Measurements from ENCODE around the gene LMBRD2.

The LMBRD2 gene

DNA sequence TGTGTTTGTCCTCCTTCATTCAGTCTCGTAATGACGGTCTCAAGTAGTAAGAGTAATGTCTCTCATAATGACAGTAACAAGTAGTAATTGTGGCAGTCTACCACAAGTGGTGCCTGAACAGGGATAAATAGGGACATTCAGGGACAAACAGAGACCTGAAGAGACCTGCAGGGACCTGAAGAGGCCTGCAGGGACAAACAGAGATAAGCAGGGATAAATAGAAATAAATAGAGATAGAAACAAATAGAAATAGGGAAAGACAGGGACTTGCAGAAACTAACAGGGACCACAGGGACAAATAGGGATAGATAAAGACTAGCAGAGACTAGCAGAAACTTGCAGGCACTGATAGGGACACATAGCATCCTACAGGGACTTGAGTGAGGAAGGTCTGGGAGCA lies 92.9 kb downstream of the LMBRD2 start:
- TF ChIP-seq, protein P1, sequence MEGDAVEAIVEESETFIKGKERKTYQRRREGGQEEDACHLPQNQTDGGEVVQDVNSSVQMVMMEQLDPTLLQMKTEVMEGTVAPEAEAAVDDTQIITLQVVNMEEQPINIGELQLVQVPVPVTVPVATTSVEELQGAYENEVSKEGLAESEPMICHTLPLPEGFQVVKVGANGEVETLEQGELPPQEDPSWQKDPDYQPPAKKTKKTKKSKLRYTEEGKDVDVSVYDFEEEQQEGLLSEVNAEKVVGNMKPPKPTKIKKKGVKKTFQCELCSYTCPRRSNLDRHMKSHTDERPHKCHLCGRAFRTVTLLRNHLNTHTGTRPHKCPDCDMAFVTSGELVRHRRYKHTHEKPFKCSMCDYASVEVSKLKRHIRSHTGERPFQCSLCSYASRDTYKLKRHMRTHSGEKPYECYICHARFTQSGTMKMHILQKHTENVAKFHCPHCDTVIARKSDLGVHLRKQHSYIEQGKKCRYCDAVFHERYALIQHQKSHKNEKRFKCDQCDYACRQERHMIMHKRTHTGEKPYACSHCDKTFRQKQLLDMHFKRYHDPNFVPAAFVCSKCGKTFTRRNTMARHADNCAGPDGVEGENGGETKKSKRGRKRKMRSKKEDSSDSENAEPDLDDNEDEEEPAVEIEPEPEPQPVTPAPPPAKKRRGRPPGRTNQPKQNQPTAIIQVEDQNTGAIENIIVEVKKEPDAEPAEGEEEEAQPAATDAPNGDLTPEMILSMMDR (IDR thresholded peaks at IDR 0.05; ENCODE audit: low read depth, low read length): no peak
- no peak for DNase-seq (ENCODE audit: extremely low read depth, low read depth)

DNA sequence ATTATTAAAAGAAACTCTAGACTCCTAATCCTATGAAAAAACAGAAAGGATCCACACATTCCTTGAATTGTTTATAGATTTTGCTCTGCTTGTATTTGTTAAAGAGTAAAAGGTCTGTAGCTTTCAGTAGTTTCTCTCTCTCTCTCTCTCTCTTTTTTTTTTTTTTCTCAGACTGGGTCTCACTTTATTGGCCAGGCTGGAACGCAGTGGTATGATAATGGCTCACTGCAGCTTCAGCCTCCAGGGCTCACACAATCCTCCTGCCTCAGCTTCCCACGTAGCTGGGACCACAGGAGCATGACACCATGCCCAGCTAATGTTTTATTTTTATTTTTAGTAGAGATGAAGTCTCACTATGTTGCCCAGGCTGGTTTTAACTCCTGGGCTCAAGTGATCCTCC lies 94.3 kb downstream of the LMBRD2 start:
- no peak for DNase-seq (ENCODE audit: extremely low read depth, low read depth)
- TF ChIP-seq, protein P1 (IDR thresholded peaks at IDR 0.05; ENCODE audit: low read depth, low read length): no peak

DNA sequence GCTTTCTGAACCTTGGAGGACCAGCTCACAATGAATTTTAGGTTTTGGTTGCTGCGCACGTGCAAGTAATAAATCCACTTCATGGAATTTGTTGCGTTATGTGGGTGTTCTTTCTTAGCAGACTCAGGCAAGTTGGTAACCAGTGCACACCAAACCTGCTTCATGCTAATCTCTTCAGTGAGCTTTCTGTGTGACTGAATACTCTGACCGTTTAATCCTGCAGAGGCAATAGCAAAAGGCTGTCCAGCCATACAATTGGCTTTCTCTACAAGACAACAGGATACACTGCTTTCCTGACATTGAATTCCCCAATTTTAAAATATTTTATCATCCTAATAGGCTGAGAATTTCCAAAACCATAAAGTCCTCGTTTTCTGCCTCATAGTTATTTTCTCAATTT lies 95.3 kb downstream of the LMBRD2 start:
- no peak for DNase-seq (ENCODE audit: extremely low read depth, low read depth)
- TF ChIP-seq, protein P1 (IDR thresholded peaks at IDR 0.05; ENCODE audit: low read depth, low read length): no peak

DNA sequence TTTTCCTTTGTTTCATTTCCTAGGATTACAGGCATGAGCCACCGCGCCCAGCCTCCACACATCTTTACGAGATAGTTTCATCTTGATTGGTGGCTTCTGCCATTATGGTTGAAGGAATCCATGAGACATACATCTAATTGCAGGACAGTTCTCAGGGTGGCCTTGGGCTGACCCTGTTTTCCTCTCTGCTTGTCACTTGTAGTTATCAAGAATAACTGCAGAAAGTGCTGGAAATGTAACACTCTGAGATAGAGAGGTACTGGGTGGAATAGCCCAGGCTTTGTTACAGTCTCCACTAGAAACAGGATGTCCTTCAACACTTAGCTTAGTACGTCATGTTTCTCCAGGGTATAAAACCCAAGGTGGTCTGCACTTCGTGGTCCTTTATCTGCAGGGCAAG lies 95.7 kb downstream of the LMBRD2 start:
- TF ChIP-seq, protein P1 (IDR thresholded peaks at IDR 0.05; ENCODE audit: low read depth, low read length): no peak
- DNase-seq (ENCODE audit: extremely low read depth, low read depth): no peak

DNA sequence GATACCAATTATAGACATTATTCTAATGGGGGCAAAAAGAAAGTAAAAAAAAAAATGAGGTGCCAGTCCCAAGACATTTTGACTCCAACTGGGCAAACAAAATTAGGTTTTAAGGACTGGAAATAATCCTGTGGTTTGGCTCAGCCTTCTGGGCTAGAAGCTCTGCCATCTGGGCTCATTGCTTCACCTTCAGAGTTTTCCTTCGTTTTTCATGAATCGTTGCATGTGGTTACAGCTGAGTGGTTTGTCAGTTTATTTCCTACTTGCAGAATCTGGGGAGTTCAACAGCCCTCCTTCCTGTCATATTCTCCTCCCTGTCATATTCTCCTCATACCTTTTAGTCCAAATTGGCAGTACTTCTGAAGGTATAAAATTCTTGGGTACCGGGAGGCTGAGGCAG lies 97.0 kb downstream of the LMBRD2 start:
- TF ChIP-seq, protein P1 (IDR thresholded peaks at IDR 0.05; ENCODE audit: low read depth, low read length): no peak

DNA sequence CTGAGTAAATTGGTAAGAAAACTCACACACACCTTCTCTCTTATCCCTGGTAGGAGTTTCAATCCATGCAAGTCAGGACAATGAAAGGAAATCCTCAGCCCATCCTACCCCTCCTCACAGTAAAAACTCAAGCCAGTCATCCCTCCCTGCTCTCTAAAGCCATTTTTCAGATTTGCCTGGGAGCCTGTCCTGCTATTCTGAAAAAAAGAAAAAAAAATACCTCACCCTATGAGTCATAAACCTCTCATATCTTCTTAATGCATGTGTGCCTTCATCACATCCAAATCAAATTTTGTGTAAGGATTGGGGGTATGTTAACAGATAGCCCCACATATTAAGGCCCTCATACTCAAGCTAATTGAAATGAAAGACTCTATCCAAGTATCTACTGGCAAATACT lies 99.1 kb downstream of the LMBRD2 start:
- no peak for DNase-seq (ENCODE audit: extremely low read depth, low read depth)
- TF ChIP-seq, protein P1 (IDR thresholded peaks at IDR 0.05; ENCODE audit: low read depth, low read length): no peak

More for the DNA sequence above, 97.0 kb downstream of the LMBRD2 start:
- no peak for DNase-seq (ENCODE audit: extremely low read depth, low read depth)

DNA sequence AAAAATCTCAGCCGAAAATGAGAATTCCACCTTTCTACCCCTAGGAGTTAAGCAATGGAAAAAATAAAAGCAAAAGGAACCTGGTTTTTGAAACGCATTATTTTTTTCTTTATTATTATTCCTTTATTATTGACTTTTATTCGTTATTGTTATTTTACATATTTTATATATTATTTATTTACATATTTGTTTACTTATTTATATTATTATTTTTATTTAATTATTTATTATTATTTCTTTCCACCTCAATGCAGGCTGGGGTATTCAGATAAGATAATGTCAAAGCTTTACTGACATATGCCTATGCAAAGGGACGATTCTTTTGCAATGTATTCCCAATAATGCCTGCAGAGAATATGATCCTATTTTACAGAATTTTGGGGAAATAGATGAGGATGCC lies 101.7 kb downstream of the LMBRD2 start:
- TF ChIP-seq, protein P1 (IDR thresholded peaks at IDR 0.05; ENCODE audit: low read depth, low read length): no peak
- DNase-seq (ENCODE audit: extremely low read depth, low read depth): no peak
